Fibroblast of pulmonary artery (primary cell): ENCODE results near the gene CENPH.
"Not testable (repeated sequence)": the region's sequence is repeated elsewhere in the genome, so short reads cannot be mapped to it uniquely, and the experiment has no call there.

Source experiments
- DNase-seq: peaks from one replicate; pipeline ENCODE4 v3.0.0-alpha.2; 2010; ENCODE audit warnings: low read depth
- H3K4me3 ChIP-seq: replicated peaks from 2 replicates; pipeline ENCODE4 v1.5.1; 2011; ENCODE audit warnings: low read depth, mild to moderate bottlenecking, control low read depth, low read length, moderate library complexity
- TF ChIP-seq, protein P1 (sequence below): IDR thresholded peaks from 2 replicates; pipeline ENCODE4 v1.5.1; 2011; ENCODE audit warnings: mild to moderate bottlenecking, control low read depth, low read length, inconsistent platforms; ENCODE audit errors: missing control alignments

CENPH gene

DNA sequence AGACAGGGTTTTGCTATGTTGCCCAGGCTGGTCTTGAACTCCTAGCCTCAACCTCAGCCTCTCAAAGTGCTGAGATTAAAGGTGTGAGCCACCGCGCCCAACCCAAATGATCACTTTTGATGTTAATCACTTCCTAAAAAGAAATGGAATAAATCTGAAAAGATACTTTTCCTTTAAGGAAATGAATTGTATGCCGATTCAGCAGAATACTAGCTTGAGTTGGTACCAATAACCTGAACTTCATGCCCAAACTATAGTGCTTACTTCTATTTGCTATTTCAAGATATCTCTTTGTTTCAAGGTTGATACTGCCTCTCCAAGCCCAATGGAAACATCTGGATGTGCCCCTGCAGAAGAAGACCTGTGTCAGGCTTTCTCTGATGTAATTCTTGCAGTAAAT lies 18.4 kb upstream of the CENPH start:
- no peak for DNase-seq
- TF ChIP-seq, protein P1, sequence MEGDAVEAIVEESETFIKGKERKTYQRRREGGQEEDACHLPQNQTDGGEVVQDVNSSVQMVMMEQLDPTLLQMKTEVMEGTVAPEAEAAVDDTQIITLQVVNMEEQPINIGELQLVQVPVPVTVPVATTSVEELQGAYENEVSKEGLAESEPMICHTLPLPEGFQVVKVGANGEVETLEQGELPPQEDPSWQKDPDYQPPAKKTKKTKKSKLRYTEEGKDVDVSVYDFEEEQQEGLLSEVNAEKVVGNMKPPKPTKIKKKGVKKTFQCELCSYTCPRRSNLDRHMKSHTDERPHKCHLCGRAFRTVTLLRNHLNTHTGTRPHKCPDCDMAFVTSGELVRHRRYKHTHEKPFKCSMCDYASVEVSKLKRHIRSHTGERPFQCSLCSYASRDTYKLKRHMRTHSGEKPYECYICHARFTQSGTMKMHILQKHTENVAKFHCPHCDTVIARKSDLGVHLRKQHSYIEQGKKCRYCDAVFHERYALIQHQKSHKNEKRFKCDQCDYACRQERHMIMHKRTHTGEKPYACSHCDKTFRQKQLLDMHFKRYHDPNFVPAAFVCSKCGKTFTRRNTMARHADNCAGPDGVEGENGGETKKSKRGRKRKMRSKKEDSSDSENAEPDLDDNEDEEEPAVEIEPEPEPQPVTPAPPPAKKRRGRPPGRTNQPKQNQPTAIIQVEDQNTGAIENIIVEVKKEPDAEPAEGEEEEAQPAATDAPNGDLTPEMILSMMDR: no peak
- H3K4me3 ChIP-seq: no peak overlapping the region

DNA sequence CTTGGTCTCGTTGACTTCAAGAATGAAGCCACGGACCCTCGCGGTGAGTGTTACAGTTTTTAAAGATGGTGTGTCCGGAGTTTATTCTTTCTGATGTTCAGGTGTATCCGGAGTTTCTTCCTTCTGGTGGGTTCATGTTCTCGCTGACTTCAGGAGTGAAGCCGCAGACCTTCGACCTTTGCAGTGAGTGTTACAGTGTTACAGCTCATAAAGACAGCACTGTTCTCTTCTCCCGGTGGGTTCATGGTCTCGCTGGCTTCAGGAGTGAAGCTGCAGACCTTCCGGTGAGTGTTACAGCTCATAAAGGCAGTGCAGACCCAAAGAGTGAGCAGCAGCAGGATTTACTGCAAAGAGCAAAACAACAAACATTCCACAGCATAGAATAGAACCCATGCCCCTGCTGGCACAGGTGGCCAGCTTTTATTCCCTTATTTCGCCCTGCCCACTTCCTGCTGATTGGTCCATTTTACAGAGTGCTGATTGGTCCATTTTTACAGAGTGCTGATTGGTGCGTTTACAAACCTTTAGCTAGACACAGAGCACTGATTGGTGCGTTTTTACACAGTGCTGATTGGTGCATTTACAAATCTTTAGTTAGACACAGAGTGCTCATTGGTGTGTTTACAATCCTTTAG lies 7.6 kb upstream of the CENPH start:
- DNase-seq, H3K4me3 ChIP-seq: not testable (repeated sequence)

DNA sequence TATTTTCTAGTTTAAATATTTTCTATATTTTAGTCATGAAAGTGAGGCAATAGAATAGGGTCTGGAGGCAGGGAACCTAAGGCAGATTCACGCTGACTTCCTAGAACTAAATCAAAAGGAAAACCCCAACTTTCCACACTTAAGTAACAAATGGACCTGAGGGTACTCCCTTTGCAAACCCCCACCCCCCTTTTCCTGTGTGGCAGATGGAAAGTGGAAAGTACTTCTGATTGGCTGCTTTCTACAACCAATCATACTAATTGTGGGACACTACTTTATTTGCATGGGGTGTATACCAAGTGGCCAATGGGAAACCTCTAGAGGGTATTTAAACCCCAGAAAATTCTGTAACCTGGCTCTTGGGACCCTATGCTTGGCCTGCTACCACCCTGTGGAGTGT lies 4.8 kb upstream of the CENPH start:
- no peak for DNase-seq
- H3K4me3 ChIP-seq: no peak overlapping the region

DNA sequence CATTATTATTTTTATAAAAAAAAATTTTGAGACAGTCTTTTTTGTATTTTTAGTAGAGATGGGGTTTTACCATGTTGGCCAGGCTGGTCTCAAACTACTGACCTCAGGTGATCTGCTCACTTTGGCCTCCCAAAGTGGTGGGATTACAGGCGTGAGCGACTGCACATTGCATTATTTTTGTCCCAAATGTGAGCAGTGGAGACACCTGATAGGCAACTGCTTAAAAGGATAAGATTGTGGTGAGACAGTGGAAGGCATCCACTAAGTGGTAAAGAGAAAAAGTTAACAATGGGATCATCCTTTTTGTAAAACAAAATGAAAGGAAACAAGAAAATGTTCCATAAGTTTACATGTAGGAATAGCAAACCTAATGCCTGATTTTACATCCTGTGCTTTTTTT lies 2.0 kb upstream of the CENPH start:
- TF ChIP-seq, protein P1: no peak
- H3K4me3 ChIP-seq: no peak overlapping the region
- DNase-seq: no peak

More for the DNA sequence above, 4.8 kb upstream of the CENPH start:
- TF ChIP-seq, protein P1: no peak

DNA sequence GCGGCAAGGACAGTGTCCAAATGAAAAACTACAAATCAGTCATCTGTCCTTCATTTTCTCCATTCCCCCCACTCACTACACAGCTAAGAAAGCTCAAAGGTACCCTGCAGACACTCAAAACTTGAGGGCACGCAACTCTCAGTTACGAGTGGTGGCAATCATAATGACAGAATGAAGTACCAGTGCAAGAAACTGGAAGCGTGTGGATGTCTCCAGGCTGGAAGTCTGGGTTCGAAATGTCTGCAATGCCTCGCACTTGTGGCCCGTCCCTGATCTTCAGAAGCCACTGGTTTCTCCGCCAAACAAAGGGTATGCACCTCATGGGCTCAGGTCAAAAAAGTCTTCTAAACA lies 597 bp upstream of the CENPH start:
- TF ChIP-seq, protein P1: no peak
- peak; percentile 6 for DNase-seq
- H3K4me3 ChIP-seq: peak overlapping the region; percentile 99

DNA sequence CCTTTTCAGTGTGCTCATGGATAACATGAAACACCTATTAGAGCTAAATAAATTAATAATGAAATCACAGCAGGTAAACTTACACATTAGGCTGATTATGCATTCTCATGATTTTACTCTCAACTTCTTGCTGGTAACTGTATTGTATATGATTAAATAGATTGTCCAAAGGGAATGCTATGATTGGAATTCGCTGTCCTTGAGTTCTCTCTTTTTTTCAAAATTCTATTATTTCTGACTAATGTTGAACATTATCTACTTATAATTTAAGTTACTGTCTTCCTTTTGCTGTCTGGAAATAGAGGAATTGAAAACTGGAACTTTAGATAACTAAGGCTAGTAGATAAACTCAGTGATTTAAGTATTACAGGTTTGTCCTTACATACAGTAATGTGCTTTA lies 13.1 kb downstream of the CENPH start:
- no peak overlapping the region for H3K4me3 ChIP-seq
- TF ChIP-seq, protein P1: no peak
- DNase-seq: peak; percentile 6

DNA sequence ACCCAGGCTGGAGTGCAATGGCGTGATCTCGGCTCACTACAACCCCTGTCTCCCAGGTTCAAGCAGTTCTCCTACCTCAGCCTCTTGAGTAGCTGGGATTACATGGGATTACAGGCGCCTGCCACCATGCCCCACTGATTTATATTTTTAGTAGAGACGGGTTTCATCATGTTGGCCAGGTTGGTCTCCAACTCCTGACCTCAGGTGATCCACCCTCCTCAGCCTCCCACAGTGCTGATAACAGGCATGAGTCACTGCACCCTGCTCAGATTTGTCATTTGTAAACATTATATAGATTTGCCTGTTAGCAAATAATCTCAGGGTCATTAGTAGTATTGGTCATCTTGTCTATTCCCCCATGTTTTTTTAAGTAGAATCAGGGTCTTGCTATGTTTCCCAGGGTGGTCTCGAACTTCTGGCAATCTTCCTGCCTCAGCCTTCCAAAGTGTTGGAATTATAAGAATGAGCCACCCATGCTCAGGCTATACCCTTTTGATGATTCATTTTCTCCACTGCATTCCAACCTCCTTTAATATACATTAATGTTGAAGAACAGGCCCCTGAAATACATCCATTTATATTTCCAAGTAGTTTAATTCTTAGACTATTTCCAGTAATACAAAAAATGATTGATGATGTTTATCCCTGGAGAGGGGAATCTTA lies 17.3 kb downstream of the CENPH start:
- no peak overlapping the region for H3K4me3 ChIP-seq
- TF ChIP-seq, protein P1: no peak
- peak; percentile 6 for DNase-seq
